ENCODE data around the gene MSTO1. TPM values are rescaled to one million over a fixed set of nuclear protein-coding genes. Genes with fewer than 3 reads are reported as not detected.
"Not testable (repeated sequence)": the region's sequence is repeated elsewhere in the genome, so short reads cannot be mapped to it uniquely, and the experiment has no call there.

The MSTO1 gene
- total RNA-seq, 1 donor: 30.5 TPM

DNA sequence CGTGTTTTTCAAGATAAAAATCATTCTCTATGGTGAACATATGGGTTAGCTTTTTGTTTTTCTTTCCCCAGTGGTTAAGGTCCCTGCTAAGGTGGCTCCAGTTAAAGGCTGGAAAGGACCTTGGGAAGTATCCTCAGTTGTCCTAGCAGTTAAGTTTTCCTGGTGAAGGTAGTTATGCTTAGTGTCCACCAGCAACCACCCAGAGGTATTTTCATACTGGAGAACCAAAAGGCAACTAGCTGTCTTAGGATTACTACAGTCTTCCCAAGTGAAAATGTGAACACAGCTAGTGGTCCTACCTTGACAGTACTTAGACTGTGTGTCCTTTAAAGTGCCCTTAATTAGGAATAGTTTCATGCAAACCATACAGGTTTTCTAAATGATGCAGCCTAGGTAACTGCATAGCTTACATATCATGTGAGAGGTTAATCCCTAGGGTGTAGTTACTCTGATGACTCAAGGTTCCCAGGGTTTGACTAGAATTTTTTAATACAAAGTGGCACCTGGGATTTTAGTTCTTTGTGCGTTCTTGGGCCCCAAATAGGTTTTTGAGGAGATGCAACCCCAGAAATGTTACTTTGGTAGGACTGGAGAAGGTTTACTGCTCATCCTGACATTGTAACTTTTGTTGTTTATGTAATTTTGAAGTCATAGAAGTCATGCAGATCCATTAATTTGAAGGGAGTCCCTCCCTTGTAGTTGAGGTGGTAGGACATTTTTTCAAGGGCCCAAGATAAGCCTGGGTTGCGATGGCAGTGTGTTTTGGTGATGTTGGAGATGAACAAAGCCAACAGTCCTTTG, 42.0 kb downstream of the MSTO1 start:
- no peak for DNase-seq (ENCODE audit: low read depth)
- no peak overlapping the region for H3K4me3 ChIP-seq (ENCODE audit: low read depth, low read length)
- TF ChIP-seq, protein P1, sequence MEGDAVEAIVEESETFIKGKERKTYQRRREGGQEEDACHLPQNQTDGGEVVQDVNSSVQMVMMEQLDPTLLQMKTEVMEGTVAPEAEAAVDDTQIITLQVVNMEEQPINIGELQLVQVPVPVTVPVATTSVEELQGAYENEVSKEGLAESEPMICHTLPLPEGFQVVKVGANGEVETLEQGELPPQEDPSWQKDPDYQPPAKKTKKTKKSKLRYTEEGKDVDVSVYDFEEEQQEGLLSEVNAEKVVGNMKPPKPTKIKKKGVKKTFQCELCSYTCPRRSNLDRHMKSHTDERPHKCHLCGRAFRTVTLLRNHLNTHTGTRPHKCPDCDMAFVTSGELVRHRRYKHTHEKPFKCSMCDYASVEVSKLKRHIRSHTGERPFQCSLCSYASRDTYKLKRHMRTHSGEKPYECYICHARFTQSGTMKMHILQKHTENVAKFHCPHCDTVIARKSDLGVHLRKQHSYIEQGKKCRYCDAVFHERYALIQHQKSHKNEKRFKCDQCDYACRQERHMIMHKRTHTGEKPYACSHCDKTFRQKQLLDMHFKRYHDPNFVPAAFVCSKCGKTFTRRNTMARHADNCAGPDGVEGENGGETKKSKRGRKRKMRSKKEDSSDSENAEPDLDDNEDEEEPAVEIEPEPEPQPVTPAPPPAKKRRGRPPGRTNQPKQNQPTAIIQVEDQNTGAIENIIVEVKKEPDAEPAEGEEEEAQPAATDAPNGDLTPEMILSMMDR (IDR thresholded peaks at IDR 0.05; ENCODE audit: insufficient read depth, low read length): no peak

DNA sequence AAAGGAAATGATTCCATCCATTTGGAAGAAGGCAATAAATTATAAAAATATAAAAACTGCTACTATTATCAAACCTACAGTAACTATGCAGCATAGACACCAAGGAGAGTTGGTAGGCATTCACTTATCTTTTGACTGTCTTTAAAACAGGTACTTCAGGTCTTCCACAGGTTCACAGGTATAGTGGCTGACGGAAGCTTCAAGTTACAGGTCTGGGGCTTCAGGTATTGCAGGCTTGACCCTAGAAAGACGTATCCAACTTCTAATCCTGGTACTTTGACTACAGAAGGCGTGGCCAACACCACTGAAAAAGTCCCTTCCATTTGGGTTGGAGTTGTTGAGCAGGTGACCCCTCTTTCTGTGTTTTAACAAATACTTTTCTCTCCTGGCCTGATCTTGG, 42.9 kb downstream of the MSTO1 start:
- TF ChIP-seq, protein P1 (IDR thresholded peaks at IDR 0.05; ENCODE audit: insufficient read depth, low read length): no peak
- no peak for DNase-seq (ENCODE audit: low read depth)
- H3K4me3 ChIP-seq (ENCODE audit: low read depth, low read length): no peak overlapping the region

DNA sequence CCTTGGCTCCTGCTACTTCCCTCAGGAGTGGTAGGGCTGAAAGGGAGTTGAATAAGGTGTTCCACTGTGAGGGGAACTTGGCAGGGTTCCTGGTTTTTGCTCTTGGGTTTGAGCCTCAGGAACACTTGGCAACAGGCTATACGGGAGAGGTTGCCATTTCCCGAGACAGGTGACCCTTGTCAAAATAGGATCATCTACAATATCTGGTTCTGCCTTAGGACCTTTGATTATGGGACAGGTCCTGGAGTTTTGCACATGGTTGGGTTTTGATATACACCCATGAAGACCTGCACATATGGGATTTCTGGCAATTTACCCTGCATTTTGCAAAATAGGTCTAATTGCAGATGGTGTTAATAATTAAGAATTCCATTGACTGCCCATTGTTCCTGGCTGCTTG, 47.4 kb downstream of the MSTO1 start:
- no peak for DNase-seq (ENCODE audit: low read depth)
- no peak overlapping the region for H3K4me3 ChIP-seq (ENCODE audit: low read depth, low read length)
- TF ChIP-seq, protein P1 (IDR thresholded peaks at IDR 0.05; ENCODE audit: insufficient read depth, low read length): no peak

DNA sequence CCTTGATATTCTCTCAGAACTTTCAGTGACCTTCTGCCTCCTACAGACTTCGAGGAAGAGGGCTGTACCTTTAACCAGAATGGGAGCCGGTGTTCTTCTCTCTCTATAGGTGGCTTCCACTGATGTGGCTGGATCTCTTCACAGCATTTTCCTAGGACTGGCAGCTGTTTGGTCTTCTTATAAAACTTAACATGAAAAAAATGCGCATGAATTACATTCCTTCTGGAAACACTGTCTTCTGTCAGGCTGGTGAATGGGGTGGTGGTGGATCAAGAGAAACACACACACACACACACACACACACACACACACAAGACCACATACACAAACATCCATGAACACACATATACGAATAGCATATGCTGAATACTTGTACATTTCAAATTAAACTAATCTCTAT, 51.2 kb downstream of the MSTO1 start:
- DNase-seq (ENCODE audit: low read depth); H3K4me3 ChIP-seq (ENCODE audit: low read depth, low read length): not testable (repeated sequence)

Small RNA genes lying within 50 kb of the gene (small RNA-seq; reads per million reads assigned to genes)
- not detected for gene AL353807.4

Other genes starting within 250 kb of the MSTO1 start
- gene ASH1L, start 47.4 kb upstream of the MSTO1 start, total RNA-seq (ENCODE audit: low replicate concordance): 44.8 and 59.9 TPM in 2 replicates
- gene YY1AP1, start 78.6 kb downstream of the MSTO1 start, total RNA-seq (ENCODE audit: low replicate concordance): 25.7 and 54.6 TPM in 2 replicates
- 73.7 and 129 TPM in 2 replicates for gene DAP3, start 78.9 kb downstream of the MSTO1 start, total RNA-seq (ENCODE audit: low replicate concordance)
- gene GON4L, start 247.0 kb downstream of the MSTO1 start, total RNA-seq (ENCODE audit: low replicate concordance): 39.9 and 50.0 TPM in 2 replicates
- gene SYT11, start 249.3 kb downstream of the MSTO1 start, total RNA-seq (ENCODE audit: low replicate concordance): 19.5 and 48.6 TPM in 2 replicates

Data from fibroblast of the aortic adventitia (primary cell).